CD4-positive, alpha-beta T cell treated with Interleukin-6 at 100 ng/mL for 8 hours (primary cell): ENCODE measurements around the gene COL13A1.

Source experiments
- DNase-seq: peaks from one replicate; pipeline ENCODE4 v3.0.0-alpha.2; 2020; ENCODE audit warnings: mixed read lengths, low spot score

COL13A1 gene

DNA sequence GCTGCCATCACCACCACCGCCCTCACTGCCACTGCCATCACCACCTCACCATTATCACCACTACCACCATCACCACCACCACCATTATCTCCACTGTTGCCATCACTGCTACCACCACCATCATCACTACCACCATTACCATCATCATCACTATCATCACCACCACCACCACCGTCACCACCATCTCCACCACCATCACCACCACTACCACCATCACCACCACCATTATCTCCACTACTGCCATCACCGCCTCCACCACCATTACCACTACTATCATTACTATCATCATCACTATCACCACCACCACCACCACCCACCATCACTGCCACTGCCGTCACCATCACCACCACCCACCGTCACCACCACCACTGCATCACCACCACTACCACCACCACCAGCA lies 9.9 kb upstream of the COL13A1 start:
- DNase-seq: no peak

DNA sequence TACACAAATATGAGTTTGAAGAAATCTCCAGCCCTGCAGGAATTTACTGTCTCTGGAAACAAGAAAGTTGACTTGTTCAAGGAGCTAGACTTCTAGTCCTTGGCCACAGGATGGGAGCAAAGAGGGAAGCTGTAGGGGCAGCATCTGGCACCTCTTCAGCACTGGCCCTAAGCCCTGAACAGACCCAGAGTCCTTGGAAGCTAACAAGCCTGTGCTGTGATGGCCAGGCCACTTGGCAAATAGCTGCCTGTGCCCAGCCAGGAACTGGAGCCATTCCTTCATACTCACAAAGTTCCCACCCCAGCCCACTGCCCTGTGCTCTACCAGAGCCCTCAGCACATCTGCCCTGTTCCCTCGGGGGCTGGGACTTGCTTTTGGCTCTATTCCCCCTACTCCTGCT lies 9.4 kb upstream of the COL13A1 start:
- no peak for DNase-seq

DNA sequence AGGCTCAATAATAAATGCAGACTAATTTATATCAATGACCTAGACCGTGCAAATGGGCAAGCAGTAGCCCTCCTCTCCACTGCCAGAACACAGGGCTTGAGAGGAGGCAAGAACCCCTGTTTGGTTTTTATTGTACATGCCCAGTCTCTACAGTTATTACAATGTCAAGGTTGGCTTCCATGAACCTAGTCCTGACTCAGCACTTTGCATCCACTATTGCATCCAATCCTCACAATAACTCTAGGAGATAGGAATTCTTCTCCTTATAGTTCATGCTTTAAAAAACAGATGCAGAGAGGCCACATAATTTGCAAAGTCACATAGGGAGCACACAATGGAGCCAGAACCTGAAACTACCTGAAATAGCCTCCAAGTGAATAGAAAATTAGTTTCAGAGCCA lies 7.0 kb upstream of the COL13A1 start:
- no peak for DNase-seq

DNA sequence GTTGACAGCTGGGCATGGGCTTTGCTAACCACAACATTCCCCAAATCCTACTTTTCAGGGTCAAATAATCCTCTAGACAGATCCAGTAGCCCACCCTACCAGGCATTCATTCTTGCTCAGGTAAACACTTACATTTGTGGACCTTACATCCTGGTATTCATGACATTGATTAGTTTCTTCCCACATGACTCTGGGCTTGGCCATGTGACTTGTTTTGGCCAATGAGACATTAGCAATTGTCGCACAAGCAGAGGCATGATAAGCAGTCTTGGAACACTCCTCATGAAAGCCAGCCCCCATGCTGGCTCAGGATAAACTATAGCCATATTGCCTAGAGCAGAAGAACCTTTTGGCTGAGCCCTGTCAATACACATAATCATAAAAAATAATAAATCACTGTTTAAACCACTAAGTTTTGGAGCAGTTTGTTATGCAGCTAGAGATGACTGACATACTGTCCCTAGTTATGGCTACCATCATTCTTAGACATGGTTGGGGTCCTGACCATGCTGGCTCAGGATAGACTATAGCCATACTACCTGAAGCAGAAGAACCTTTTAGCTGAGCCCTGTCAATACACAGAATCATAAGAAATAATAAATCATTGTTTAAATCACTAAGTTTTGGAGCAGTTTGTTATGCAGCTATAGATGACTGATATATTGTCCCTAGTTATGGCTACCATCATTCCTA lies 6.3 kb upstream of the COL13A1 start:
- DNase-seq: no peak

DNA sequence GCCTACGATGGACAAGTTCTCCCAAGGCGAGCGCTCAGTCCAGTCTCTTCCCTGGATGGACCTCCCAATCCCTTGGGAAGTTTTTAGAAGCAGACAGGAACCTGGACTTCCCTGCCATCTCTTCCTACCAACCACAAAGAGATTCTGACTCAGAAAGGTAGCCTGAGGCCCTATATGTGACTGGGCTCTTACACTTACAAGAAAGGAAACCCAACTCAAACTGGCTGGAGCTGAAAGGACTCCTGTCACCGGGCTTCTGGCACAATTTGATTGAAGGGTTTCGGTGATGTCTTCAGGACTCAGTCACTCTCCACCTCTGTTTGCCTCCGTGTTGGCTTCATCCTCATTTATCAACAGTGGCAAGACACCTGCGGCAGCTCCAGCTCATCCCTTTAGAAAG lies 3.7 kb upstream of the COL13A1 start:
- no peak for DNase-seq

DNA sequence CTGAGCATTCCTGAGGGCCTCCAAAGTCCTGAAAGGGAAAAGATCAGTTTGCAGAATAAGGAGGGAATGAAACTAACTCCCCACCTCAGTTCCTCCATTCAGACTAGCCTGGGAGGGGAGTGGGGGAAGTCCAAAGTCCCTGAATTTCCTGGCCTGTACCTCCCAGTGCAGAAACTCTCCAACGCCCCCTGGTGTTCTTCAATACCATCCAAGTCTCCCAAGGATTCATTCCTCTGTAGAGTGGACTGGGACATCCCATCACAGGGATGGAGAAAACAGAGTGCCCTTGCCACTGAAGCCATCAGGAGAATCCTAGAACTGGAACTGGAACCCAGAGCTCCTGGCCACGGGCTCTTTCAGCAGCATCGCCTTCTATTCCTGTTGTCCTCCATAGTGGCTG lies 1.6 kb upstream of the COL13A1 start:
- no peak for DNase-seq

DNA sequence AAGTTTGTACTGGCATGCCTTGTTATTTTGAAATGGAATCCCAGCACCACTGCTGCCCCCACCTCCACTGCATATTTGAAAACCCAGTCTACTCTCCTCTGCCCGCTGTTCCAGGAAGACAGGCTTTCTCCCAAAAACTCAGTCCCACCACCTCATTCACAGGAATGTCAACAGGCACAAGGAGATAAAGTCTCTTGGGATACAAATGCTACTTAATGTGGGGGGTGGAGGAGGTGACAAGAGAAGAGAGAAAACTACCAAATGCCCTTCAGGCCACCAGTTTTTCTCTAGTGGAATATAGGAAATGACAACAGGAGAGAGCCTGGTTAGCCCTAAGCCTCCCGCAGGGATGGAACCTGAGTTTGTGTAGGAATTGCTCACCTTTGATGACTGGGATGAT lies 1.0 kb upstream of the COL13A1 start:
- DNase-seq: no peak

DNA sequence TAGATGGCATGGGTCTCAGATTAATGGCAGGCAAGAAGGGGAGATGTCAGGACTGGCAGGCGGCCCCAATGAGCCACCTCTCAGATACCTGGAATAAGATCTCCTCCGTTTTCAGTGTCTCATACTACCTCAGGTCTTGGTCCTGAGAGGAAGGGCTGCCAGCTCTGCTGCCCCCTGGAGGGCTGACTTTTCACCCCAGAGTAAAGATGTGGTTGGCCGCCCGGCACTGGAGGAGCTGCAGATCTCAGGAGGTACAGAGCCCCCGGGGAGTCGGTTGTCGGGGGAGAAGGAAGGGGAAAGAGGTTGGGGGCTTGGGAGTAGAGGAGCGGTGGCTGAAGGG lies 642 bp upstream of the COL13A1 start:
- DNase-seq: no peak

DNA sequence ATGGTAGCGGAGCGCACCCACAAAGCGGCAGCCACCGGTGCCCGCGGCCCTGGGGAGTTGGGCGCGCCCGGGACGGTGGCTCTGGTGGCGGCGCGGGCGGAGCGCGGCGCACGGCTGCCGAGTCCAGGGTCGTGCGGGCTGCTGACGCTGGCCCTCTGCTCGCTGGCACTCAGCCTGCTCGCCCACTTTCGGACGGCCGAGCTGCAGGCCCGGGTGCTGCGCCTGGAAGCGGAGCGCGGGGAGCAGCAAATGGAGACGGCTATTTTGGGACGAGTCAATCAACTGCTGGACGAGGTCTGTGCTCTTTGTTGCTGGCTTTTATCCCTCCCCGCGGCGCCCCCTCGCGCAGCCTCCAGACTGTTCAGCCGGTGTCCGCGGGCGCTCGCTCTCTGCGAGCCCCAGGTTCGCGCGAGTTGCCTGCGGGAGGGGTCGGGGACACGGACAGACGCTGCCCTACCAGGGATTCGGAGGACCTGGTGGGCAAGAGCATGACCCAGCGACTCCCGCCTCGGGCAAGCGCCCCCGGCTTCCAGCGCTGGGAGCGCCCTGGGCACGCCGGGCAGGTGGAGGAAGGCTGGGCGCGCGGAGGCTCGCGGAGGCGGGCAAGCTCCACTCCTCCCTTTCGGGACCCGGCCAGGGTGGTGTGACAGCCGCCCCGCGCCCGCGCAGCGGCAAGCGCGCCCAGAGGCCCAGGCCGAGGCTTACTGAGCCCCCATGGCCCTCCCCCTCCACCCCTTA lies 887 bp downstream of the COL13A1 start:
- no peak for DNase-seq

DNA sequence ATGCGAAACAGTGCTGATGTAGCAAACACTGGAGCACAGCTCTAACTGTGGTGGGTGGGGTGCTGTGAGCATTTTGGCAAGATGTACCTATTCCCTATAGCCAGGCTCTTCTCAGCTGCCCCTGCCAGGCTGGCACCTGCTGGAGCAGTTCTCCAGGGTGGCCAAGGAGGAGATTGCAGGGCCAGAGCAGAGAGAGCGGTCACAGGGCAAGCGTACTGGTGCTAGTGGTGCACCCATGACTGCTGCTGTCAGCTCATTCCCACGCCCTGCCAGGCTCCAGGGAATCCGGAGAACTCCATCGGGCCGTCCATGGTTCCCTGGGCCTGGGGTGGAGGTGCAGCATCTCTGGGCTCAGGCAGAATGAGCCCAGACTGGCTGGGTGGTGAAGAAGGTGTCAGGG lies 2.1 kb downstream of the COL13A1 start:
- DNase-seq: no peak

DNA sequence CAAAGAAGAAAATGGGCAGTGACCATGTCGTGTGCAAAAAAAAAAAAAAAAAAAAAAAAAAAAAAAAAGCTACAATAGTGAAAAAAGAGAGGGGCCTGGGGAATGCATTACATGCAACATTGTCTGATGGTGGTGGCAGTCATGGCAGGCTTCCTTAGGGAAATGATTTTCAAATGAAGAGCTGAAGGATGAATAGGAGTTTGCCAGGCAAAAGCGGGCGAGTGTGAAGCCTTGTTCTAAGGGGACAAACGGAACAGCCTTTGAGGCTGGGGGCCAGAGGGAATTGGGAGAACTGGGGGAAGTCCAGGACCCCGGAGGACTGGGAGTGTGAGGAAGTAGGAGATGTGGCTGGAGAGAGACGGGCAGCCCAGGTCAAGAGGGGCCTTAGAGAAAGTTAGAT lies 3.1 kb downstream of the COL13A1 start:
- no peak for DNase-seq

DNA sequence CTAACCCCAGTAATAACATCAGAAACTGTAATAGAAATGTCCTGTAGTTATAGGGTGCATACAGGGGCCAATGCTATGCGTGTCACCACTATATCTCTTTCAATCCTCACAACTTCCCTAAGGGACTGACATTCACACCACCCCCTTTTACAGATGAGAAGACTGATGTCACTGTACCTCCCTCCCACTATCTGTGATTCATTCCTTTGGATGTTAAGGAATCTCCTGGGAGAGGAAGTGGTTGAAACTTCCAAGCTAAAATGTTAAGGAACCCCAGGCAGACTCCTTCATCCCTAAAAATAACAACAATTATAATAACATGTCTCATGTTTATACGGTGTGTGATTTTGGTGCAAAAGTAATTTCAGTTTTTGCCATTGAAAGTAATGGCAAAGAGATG lies 5.4 kb downstream of the COL13A1 start:
- DNase-seq: no peak

DNA sequence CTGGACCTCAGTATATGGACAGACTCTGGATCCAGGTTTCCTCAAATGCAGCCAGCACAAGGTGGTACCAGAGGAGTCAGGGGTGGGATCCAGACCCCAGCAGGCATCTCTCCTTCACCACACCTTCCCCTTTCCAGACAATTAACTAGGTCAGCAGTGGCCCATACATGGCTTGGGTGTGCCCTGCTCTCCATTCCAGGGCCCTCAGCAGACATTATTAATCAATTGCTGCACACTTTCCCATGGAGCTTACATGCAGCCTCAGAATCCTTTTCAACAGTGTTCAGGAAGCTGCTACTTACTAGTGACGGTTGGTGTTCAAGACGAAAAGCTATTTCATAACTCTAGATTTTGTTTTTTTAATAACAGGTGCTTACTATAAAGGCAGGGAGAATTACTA lies 6.0 kb downstream of the COL13A1 start:
- no peak for DNase-seq

DNA sequence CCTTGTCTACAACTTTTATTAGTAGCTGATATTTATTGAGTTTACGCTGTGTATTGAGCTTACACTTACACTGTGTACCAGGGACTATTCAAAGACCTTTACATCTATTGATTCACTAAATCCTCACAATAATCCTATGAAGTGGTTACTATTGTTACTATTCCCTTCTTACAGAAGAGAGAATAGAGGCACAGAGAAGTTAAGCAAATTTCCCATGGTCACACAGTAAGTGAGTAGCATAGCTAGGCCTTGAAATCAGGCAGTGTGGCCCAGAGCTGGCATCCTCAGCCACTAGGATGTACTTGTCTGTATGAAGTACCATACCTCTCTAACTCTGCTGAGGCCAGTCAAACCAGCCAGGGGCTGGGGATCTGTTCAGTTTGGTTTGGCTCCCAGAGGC lies 7.6 kb downstream of the COL13A1 start:
- DNase-seq: no peak

DNA sequence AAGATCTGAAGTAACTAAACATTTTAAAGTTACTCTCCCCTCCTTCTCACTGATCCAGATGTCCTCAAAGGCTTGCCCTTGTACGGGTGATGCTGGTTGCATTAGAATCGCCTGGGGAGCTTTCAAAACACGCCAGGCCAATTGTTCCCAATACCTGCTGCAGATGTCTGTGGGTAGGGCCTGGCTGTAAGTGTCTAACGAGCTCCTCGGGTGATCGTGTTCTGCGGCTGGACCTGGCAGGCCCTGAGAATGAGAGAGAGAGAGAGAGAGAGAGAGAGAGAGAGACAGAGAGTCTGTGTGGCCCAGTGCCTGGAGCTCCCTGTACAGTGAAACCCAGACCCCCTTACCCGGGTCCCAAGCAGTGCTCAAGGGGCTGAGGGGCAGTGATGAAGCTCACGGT lies 8.4 kb downstream of the COL13A1 start:
- no peak for DNase-seq

DNA sequence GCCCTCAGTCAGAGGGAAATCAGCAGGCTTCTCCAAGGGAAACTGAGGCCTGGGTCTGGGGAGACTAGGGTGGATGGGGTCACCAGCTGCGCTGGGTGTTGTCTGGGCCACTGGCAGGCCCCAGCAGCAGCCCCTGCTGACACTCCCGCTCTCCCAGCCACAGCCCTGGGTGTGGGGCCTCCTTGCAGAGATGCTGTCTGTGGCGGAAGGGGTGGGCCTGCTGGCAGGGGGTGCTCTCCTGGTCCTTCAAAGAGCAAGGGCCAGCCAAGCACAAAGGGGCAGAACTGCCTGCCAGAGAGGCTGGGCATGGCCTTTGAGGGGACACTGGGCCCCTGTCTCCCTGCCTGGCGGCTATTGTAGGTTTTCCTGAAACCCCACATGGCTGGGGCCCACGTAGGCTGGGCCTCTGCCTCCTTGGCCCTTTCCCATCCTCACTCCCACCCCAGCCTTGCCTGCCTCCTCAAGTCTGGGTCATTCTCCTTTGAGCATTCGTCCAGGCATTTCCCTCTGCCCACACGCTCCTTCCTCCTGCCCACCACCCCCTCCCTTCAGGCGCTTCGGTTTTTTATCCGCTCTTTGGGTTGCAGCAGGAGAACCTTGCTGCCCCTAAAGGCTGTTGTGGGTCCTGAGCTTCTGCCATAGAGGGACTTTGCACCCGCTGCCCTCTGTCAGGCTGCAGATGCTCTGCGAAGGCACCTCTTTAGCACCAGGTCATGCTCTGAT lies 9.1 kb downstream of the COL13A1 start:
- DNase-seq: no peak

DNA sequence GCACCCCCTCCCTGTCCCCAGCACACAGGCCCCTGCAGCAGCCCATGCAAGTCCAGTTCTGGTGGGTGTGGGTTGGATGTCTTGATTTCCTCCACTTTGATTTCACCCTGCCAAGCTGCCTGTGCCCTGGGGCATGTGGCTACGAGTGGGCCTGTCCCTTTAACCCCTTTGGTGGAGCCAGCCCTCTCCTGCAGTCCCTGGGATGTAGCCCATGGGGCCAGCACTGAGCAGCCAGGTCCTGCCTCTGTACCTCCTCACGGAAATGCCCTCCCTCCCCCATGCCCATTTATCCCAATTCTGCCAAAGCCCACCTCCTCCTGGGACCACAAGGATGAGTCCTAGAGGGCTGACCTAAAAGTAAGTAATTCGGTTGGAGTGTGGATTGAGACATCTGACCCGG lies 11.9 kb downstream of the COL13A1 start:
- no peak for DNase-seq

DNA sequence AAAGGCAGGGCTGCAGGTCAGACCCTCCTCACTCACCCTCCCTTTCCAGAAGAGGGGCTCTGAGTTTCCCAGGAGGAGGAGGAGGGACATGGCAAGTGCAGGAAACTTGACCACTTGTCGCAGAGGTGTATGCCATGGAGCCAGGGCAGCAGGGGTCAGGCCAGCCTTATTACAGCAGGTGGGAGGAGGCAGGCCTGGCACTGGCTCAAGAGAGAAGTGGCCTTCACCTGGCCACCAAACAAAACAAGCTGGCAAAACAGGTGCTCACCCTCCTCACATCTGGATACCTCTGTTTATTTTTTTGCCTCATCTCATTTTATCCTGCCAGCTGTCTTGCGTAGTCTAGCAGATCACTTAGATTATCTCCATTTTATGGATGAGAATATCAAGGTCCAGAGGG lies 12.5 kb downstream of the COL13A1 start:
- DNase-seq: no peak

DNA sequence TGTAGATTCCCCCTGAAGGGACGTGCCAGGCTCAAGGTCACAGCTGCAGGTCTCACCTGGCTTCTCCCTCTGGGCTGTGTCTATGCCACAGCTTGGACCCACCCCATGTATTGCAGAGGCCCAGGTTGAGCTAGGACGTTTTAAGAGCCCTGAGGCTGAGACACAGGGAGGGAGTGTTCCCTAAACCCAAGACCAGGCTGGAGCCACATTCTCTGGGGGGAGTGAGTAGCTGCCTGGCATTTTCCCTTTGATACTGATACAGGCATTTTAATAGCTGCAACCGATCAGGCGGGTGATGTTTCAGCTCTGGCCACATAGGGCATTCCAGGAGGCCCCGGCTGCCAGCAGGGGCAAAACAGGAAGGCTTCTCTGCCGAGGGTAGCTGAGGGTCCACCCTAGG lies 13.4 kb downstream of the COL13A1 start:
- no peak for DNase-seq

DNA sequence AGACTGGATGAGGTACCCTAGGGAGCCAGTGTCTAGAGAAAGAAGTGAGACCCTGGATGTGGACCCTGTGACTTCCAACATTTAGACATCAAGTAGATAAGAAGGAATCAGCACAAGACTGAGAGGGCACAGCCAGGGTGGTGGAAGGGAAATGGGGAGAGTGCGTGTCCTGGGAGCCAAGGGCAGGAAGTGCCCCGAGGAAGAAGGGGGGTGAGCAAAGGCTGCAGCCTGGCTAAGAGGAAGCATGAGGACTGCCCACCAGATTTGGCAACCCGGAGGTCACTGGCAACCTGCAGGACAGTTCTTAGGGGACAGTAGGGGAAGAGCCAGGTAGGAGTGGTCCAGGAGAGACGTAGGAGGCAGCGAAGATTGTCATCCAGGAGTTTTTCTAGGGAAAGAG lies 14.8 kb downstream of the COL13A1 start:
- DNase-seq: no peak

DNA sequence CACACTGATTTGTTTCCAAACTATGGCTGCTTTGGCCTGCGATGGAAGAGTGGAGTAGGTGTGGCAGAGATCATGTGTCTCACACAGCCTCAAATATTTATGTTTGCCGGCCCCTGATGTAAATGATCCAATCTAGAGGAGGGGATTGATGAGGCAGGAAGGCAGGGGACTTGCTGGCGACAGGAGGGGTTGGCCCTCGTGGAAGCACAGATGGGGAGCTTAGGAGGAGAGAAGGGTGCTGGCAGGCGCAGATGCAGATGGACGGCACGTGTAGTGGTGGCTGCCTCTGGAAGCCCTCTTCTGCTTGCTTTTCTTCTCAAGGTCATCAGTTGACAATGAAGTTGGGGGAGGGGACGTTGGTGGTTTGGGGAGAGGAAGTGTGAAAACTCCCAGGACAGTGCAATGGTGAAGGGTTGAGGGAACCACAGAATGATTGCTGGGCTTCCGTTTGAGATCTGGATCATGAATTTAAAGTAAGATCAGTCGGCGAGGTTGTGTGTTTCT lies 15.4 kb downstream of the COL13A1 start:
- no peak for DNase-seq

DNA sequence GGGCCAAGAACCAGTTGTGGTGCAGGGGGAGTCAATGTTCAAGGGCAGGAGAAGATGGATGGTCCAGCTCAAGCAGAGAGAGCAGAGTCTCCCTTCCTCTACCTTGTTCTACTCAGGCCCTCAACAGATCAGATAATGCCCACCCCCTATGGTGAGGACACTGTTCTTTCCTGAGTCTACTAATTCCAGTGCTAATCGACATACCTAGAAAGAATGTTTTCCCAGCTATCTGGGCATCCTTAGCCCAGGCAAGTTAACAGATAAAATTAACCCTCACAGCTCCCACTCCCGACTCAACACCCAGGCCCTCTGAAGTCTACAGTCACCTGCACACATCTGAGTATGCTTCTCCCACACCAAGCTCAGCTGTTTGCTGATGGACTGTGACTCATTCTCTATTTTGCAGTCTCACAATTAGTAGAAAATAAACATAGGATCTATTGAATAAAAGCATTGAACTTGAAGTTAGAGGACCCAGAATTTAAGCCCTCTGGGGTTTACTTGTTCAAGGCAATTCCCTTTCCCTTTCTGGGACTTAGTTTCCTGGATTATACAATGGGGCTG lies 17.1 kb downstream of the COL13A1 start:
- DNase-seq: no peak
